Central memory CD4-positive, alpha-beta T cell (primary cell): ENCODE data around the gene CFAP54.
"Not testable (repeated sequence)": the region's sequence is repeated elsewhere in the genome, so short reads cannot be mapped to it uniquely, and the experiment has no call there.

Source experiments
- DNase-seq: peaks from one replicate; pipeline ENCODE4 v3.0.0; 2022

CFAP54 gene

GRCh38 chr12:96623656-96624217, 134.4 kb downstream of the CFAP54 start:
- no peak for DNase-seq

- DNase-seq = no peak
Observed at GRCh38 chr12:96635844-96636243, 146.5 kb downstream of the CFAP54 start.

- DNase-seq = no peak
Observed at GRCh38 chr12:96636895-96637294, 147.5 kb downstream of the CFAP54 start.

- no peak for DNase-seq
Observed at GRCh38 chr12:96648923-96649322, 159.5 kb downstream of the CFAP54 start.

GRCh38 chr12:96652870-96653269, 163.5 kb downstream of the CFAP54 start:
- DNase-seq = no peak

GRCh38 chr12:96658075-96658474, 168.7 kb downstream of the CFAP54 start:
- DNase-seq = no peak

- no peak for DNase-seq
Observed at GRCh38 chr12:96669786-96670185, 180.4 kb downstream of the CFAP54 start.

- DNase-seq = no peak
Observed at GRCh38 chr12:96670334-96670899, 181.0 kb downstream of the CFAP54 start.

GRCh38 chr12:96675519-96675918, 186.1 kb downstream of the CFAP54 start:
- DNase-seq = not testable (repeated sequence)

GRCh38 chr12:96677363-96677762, 188.0 kb downstream of the CFAP54 start:
- no peak for DNase-seq

- DNase-seq = no peak
Observed at GRCh38 chr12:96687719-96688118, 198.3 kb downstream of the CFAP54 start.

- DNase-seq = no peak
Observed at GRCh38 chr12:96698521-96698920, 209.1 kb downstream of the CFAP54 start.

- DNase-seq = no peak
Observed at GRCh38 chr12:96698965-96699364, 209.6 kb downstream of the CFAP54 start.

- no peak for DNase-seq
Observed at GRCh38 chr12:96701856-96702255, 212.5 kb downstream of the CFAP54 start.

GRCh38 chr12:96710127-96710745, 220.9 kb downstream of the CFAP54 start:
- DNase-seq = no peak

GRCh38 chr12:96711364-96711763, 222.0 kb downstream of the CFAP54 start:
- DNase-seq = no peak

GRCh38 chr12:96714199-96714598, 224.8 kb downstream of the CFAP54 start:
- DNase-seq = no peak

GRCh38 chr12:96719660-96720362, 230.4 kb downstream of the CFAP54 start:
- peak; percentile 14 for DNase-seq

- peak; percentile 7 for DNase-seq
Observed at GRCh38 chr12:96720363-96720705, 231.0 kb downstream of the CFAP54 start.

- DNase-seq = not testable (repeated sequence)
Observed at GRCh38 chr12:96729466-96729865, 240.1 kb downstream of the CFAP54 start.

GRCh38 chr12:96729886-96730285, 240.5 kb downstream of the CFAP54 start:
- no peak for DNase-seq

GRCh38 chr12:96743606-96744005, 254.2 kb downstream of the CFAP54 start:
- no peak for DNase-seq

GRCh38 chr12:96749999-96750398, 260.6 kb downstream of the CFAP54 start:
- DNase-seq = no peak

GRCh38 chr12:96751626-96752025, 262.2 kb downstream of the CFAP54 start:
- DNase-seq = no peak
